OCI-M2 (cell line): ENCODE results near the gene PLCB4.

Experiments used
- DNase-seq: peaks from one replicate; lab custom pipeline; 2025; ENCODE audit not compliant: unreplicated experiment; lab: John Stamatoyannopoulos, UW

PLCB4 gene

GRCh38 chr20:9256393-9256792, 187.5 kb downstream of the PLCB4 start:
- no peak for DNase-seq

DNA sequence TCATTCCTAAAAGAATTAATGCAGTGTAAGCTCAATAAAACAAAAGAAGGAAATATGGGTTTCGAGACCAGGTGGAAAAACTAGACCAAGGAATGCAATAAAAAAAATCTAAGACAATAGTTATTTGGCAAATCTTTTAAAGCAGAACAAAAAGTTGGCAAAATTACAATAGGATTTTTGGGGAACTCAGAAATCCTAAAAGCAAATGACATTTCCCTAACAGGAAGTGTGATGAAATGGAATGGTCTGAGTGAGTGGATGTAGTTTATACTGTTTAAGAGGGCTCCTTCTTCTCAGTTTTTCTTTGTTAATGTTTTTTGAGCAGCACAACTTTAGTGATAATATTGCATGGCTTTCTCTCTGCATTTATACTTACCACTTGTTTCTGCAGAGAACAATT, 190.0 kb downstream of the PLCB4 start:
- DNase-seq = no peak

- DNase-seq = no peak
These were observed 191.1 kb downstream of the PLCB4 start for GRCh38 chr20:9260027-9260426.

GRCh38 chr20:9261781-9262180, 192.9 kb downstream of the PLCB4 start:
- no peak for DNase-seq

DNA sequence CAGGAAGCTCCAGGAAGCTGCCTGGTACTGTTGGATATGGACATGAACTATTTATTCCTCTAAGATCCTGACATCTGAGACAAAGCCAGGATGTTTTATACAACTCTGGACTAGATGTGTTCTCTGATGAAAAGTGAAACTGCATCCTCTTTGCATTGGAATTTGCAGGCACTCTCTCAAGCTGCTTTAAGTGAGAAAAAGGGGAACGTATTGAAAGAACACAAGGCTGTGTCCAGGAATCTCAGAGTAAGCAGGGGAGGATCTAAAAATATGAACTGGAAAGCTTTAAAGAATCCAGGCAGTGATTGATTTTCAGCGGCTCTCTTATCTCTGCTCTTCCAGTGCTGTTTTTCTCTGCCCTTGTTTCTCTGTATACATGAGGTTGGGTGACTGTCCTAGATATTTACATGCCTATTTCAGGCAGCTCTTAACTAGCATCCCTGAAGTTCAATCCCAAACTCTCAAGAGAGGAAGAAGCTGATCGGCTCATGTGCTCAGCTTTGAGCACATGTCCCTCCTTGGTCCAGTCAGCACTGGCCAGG, 193.8 kb downstream of the PLCB4 start:
- no peak for DNase-seq

GRCh38 chr20:9269280-9269971, 200.5 kb downstream of the PLCB4 start:
- no peak for DNase-seq

- no peak for DNase-seq
These were observed 201.9 kb downstream of the PLCB4 start for GRCh38 chr20:9270831-9271230.

GRCh38 chr20:9276966-9277468, 208.1 kb downstream of the PLCB4 start:
- DNase-seq = no peak

DNA sequence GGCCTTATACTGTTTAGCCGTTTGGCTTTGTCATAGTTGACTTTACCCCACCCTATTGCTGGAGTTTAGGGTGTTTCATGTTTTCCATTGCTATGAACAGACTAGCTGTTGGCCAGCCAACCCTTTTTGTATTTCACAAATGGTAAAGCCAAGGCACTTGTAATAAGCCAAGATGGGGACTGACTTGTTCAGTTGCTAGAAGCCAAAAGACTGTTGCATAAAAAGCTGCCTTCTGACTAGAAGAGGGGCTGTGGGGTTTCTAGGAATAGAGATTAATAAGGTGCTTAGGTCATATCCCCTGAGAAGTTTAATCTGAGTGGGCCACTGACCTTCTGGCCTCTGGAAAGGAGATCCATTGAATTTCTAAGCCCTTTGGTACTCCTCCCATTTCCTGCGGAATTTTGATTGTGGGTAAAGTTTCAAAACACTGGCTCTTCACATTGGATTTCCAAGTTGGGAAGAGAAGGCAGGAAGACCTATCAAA, 211.1 kb downstream of the PLCB4 start:
- DNase-seq = no peak

GRCh38 chr20:9280666-9281065, 211.8 kb downstream of the PLCB4 start:
- no peak for DNase-seq

DNA sequence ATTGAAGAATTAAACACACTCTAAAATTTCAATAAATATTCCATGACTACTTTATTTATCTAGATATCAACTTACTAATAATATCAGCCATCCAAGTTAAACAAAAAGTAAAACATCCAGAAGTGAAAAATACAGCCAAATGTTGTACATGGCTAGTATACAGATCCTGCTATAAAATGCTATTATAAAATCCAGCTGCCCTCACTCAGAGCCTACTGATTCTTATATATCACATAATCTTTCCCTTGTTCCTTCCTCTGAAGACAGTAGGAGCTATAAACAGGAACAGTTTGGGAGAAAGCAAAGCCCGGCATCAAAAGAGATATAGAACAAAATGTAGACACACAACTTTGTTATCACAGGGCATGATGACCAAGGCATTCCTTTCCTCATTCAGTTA, 212.9 kb downstream of the PLCB4 start:
- DNase-seq = no peak

DNA sequence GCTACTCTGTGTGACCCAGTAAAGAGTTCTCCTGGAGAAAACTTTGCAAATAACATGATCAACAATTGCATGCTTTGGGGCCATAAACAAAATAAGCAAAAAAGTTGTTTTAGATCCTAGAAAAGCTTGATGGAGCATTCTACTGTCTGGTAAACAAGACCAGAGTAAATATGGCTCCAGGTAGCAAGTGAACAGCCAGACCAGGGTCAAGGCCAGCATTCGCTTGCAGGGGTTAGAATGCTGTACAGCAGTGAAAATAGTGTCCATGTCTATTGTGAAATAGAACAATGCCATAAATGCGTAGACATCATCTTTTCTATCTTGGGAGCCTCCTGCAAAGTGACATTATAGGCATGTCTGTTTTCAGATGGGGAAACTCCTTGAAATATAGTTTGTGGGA, 216.7 kb downstream of the PLCB4 start:
- DNase-seq = no peak

GRCh38 chr20:9286501-9287461, 217.9 kb downstream of the PLCB4 start:
- no peak for DNase-seq

GRCh38 chr20:9287826-9288225, 218.9 kb downstream of the PLCB4 start:
- no peak for DNase-seq

- no peak for DNase-seq
These were observed 221.4 kb downstream of the PLCB4 start for GRCh38 chr20:9290331-9290730.

DNA sequence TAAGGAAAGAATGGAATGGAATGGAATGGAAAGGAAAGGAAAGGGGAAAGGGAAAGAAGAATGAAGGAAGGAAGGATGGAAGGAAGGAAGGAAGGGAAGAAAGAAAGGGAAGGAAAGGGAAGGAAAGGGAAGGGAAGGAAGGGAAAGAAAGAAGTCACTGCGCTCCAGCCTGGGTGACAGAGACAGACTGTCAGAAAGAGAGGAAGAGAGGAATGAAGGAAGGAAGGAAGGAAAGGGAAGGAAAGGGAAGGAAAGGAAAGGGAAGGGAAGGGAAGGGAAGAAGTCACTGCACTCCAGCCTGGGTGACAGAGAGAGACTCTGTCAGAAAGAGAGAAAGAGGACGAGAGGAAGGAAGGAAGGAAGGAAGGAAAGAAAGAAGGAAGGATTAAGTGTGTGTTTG, 224.3 kb downstream of the PLCB4 start:
- DNase-seq = no peak

GRCh38 chr20:9294041-9294440, 225.2 kb downstream of the PLCB4 start:
- DNase-seq = no peak

DNA sequence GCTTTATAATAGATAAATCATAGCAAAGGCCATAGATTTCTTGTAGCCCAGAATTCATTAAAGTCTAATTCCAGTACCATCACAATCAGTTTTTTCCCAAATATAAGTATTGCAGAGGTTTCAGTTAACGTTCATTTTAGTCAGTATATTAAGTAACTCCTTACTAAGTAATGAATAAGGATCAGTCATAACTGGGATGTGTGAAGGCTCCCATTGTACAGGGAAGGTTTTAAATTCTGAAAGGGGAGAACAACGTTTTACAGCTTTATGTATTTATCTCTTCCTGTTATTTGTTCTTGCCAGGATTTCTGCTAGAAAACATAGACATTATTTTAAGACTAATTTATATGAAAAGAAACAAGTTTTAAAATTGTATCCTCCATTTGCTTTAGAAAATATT, 230.0 kb downstream of the PLCB4 start:
- no peak for DNase-seq

- no peak for DNase-seq
These were observed 231.2 kb downstream of the PLCB4 start for GRCh38 chr20:9300080-9300479.

DNA sequence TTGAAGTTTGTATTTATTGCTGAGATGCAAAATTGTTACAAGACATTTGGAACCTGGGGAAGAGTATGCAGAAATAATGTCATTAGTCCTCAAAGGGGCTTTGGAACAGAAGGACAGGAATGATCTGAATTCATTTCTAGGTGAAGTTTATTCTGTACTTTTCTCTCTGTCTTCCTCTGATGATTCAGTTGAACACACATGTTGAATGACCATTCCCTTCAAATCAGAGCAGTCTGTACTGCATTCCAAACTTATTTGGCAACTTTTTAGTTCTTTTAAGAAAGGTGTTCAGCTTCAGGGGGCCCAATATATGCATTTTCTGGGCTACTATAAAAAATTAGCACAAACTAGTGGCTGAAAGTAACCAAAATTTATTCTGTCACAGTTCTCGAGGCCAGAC, 231.6 kb downstream of the PLCB4 start:
- DNase-seq = no peak
